MM.1S (cell line): Measurements from ENCODE around the gene DISP2.

Experiments used
- EZH2phosphoT487 ChIP-seq: fragments of 300-600 bp; sonication (generic); IDR thresholded peaks from 2 replicates; pipeline ENCODE4 v1.6.1; 2018; ENCODE audit warnings: antibody characterized with exemption, low read length
- TF ChIP-seq, protein P1 (sequence below): fragments of 300-600 bp; sonication (generic); IDR thresholded peaks from 2 replicates; pipeline ENCODE4 v1.5.1; 2016; ENCODE audit warnings: antibody characterized with exemption, low read length, mixed read lengths

DNA sequence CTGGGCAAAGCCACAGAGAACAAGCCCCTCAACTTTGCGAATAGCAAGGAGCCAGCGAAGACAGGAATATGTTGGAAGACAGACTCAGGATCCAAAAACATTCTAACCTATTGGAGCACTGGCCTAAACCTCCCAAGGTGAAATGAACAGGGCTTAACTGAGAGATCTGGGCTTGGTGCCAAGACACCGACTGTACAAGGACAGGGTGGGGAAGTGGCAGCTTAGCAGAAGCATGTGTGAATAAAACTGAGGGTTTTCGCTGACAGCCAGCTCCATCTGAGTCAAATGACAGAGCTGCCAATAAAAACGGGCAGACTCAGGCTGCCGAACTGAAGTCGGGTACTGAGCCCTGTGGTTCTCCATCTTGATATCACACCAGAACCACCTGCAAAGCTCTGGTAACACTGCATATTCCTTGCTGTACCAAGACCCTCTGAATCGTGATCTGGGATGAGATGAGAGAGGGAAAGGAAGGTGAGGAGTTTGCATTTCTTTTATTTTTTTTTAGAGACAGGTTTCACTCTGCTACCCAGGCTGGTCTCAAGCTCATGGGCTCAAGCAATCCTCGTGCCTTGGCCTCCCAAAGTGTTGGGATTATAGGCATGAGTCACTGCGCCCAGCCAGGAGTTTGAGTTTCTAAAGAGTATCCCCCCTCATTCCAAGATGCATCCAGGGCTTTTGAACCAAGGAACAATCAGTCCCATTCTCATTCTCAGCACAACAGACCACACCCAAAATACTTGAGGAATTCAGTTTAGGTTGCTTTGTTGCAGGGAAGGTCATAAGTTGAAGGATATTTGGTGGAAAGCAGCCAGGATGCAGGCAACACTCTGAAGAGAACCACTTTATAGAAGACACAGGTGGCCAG is 44.3 kb upstream of the DISP2 start:
- TF ChIP-seq, protein P1, sequence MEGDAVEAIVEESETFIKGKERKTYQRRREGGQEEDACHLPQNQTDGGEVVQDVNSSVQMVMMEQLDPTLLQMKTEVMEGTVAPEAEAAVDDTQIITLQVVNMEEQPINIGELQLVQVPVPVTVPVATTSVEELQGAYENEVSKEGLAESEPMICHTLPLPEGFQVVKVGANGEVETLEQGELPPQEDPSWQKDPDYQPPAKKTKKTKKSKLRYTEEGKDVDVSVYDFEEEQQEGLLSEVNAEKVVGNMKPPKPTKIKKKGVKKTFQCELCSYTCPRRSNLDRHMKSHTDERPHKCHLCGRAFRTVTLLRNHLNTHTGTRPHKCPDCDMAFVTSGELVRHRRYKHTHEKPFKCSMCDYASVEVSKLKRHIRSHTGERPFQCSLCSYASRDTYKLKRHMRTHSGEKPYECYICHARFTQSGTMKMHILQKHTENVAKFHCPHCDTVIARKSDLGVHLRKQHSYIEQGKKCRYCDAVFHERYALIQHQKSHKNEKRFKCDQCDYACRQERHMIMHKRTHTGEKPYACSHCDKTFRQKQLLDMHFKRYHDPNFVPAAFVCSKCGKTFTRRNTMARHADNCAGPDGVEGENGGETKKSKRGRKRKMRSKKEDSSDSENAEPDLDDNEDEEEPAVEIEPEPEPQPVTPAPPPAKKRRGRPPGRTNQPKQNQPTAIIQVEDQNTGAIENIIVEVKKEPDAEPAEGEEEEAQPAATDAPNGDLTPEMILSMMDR: no peak
- no peak for TF ChIP-seq EZH2phosphoT487
